HepG2 (cell line): ENCODE results near the gene CSNK2A2.

Experiments
- ISL2 ChIP-seq: sonication (generic); formaldehyde crosslinking; IDR thresholded peaks from 2 replicates; pipeline ENCODE4 v1.5.0; 2020; ENCODE audit warnings: missing genetic modification reagents
- TCF7 ChIP-seq: sonication (generic); IDR thresholded peaks from 2 replicates; pipeline ENCODE4 v1.6.1; 2016; ENCODE audit warnings: antibody characterized with exemption, low read depth
- ZNF24 ChIP-seq: fragments of 450-650 bp; IDR thresholded peaks from 2 replicates; pipeline ENCODE4 v1.6.1; 2017; ENCODE audit warnings: antibody characterized with exemption, mild to moderate bottlenecking
- ZNF543 ChIP-seq: sonication (generic); formaldehyde crosslinking; IDR thresholded peaks from 2 replicates; pipeline ENCODE4 v1.4.0; 2020; ENCODE audit warnings: mild to moderate bottlenecking, missing genetic modification reagents
- ZNF549 ChIP-seq: sonication (generic); formaldehyde crosslinking; IDR thresholded peaks from 2 replicates; pipeline ENCODE4 v1.5.0; 2020; ENCODE audit warnings: missing genetic modification reagents
- TF ChIP-seq, protein P1 (sequence below): sonication (generic); formaldehyde crosslinking; IDR thresholded peaks from 2 replicates; pipeline ENCODE4 v1.5.0; 2020; ENCODE audit warnings: mild to moderate bottlenecking, missing genetic modification reagents, moderate library complexity
- TF ChIP-seq, protein P2 (sequence below): sonication (generic); formaldehyde crosslinking; conservative IDR thresholded peaks from 2 replicates; pipeline ENCODE4 v1.8.0; 2022; ENCODE audit warnings: missing genetic modification reagents

DNA sequence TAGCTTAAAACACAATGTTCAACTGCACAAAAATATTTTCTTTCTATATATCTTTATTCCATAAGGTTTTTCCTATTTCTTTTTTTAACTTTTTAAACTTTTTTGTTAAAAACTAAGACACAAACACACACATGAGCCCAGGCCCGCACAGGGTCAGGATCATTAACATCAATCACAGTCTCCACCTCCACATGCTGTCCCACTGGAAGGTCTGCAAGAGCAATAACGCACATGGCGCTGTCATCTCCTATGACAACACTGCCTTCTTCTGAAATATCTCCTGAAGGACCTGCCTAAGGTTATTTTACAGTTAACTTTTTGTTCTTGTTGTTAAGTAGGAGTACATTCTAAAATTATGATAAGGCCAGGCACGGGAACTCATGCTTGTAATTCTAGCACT, 72.9 kb downstream of the CSNK2A2 start:
- TF ChIP-seq TCF7 (no peak), ZNF549 (no peak), ZNF24 (no peak), ISL2 (CRISPR knock-in tag) (no peak), ZNF543 (CRISPR knock-in tag) (no peak)
- TF ChIP-seq, protein P1, sequence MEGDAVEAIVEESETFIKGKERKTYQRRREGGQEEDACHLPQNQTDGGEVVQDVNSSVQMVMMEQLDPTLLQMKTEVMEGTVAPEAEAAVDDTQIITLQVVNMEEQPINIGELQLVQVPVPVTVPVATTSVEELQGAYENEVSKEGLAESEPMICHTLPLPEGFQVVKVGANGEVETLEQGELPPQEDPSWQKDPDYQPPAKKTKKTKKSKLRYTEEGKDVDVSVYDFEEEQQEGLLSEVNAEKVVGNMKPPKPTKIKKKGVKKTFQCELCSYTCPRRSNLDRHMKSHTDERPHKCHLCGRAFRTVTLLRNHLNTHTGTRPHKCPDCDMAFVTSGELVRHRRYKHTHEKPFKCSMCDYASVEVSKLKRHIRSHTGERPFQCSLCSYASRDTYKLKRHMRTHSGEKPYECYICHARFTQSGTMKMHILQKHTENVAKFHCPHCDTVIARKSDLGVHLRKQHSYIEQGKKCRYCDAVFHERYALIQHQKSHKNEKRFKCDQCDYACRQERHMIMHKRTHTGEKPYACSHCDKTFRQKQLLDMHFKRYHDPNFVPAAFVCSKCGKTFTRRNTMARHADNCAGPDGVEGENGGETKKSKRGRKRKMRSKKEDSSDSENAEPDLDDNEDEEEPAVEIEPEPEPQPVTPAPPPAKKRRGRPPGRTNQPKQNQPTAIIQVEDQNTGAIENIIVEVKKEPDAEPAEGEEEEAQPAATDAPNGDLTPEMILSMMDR (CRISPR knock-in tag): no peak
- TF ChIP-seq, protein P2, sequence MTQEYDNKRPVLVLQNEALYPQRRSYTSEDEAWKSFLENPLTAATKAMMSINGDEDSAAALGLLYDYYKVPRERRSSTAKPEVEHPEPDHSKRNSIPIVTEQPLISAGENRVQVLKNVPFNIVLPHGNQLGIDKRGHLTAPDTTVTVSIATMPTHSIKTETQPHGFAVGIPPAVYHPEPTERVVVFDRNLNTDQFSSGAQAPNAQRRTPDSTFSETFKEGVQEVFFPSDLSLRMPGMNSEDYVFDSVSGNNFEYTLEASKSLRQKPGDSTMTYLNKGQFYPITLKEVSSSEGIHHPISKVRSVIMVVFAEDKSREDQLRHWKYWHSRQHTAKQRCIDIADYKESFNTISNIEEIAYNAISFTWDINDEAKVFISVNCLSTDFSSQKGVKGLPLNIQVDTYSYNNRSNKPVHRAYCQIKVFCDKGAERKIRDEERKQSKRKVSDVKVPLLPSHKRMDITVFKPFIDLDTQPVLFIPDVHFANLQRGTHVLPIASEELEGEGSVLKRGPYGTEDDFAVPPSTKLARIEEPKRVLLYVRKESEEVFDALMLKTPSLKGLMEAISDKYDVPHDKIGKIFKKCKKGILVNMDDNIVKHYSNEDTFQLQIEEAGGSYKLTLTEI: no peak
